Activated CD4-positive, alpha-beta memory T cell treated with anti-CD3 and anti-CD28 coated beads for 36 hours (primary cell): ENCODE measurements around the gene ENTPD6. TPM values are rescaled to one million over a fixed set of nuclear protein-coding genes. Genes with fewer than 3 reads are reported as not detected.

Experiments
- CTCF ChIA-PET: fragments of 350-600 bp; sonication (Branson Sonifier 250); formaldehyde crosslinking; loops from one replicate; lab custom pipeline; 2021; ENCODE audit warnings: antibody characterized with exemption, inconsistent platforms; lab: Charles Lee
- POLR2A ChIA-PET: fragments of 350-600 bp; sonication (Branson Sonifier 250); formaldehyde crosslinking; loops from one replicate; lab custom pipeline; 2021; ENCODE audit warnings: antibody characterized with exemption; lab: Charles Lee
- DNase-seq: peaks from one replicate; pipeline ENCODE4 v3.0.0-alpha.2; 2020
- H3K27ac Mint-ChIP-seq: one replicate; pipeline ENCODE4 v1.8.0; 2021; ENCODE audit warnings: mixed read lengths
- H3K27me3 Mint-ChIP-seq: one replicate; pipeline ENCODE4 v1.8.0; 2021; ENCODE audit warnings: mixed read lengths
- H3K36me3 Mint-ChIP-seq: one replicate; pipeline ENCODE4 v1.8.0; 2021; ENCODE audit warnings: mixed read lengths
- H3K4me1 Mint-ChIP-seq: one replicate; pipeline ENCODE4 v1.8.0; 2021; ENCODE audit warnings: low read depth, mixed read lengths
- H3K4me3 Mint-ChIP-seq: one replicate; pipeline ENCODE4 v1.8.0; 2021; ENCODE audit warnings: mild to moderate bottlenecking, mixed read lengths
- H3K9me3 Mint-ChIP-seq: one replicate; pipeline ENCODE4 v1.8.0; 2021; ENCODE audit warnings: mixed read lengths
- intact Hi-C: fragments of 100-400 bp; cut with micrococcal nuclease; formaldehyde crosslinking; loops from one replicate; pipeline ENCODE4 v1.15.1; 2023
- total RNA-seq, 2 experiments: library from RNA; stranded (reverse); gene quantifications; one replicate each; pipeline ENCODE4 v1.2.3, GENCODE V29; 2021

Gene ENTPD6
- total RNA-seq, 2 experiments from 2014 or later = 48.5 to 51.0 TPM

GRCh38 chr20:25249198-25249931 lies 53.9 kb downstream of the ENTPD6 start:
- Mint-ChIP-seq H3K27ac (peak overlapping the region; percentile 28), H3K27me3 (no peaks in the 10 kb centered on the region), H3K36me3 (peaks cover 2% of the 10 kb centered on the region), H3K4me3 (peak overlapping the region; percentile 85), H3K4me1 (peaks cover 51% of the 10 kb centered on the region), H3K9me3 (no peaks in the 10 kb centered on the region)
- no peak for DNase-seq
- ChIA-PET CTCF (interaction anchor here (0.7 to 2.1 kb wide), 4 partner anchors 47 to 295 kb away, joined by 3 to 7 read pairs (median 4); no protein-coding TSS in a partner anchor), POLR2A (interaction anchor here (2.3 to 3.2 kb wide), 2 partner anchors 12 to 158 kb away, joined by 11 to 18 read pairs; partner anchors contain the start of gene GINS1)
- intact Hi-C loops = loop anchor here (2.0 to 10.0 kb wide), 4 partner anchors 143 to 1895 kb away; partner anchors contain the start of genes ABHD12, APMAP, NANP and NXT1

GRCh38 chr20:25250508-25250907 lies 55.0 kb downstream of the ENTPD6 start:
- ChIA-PET POLR2A (no interaction called here), CTCF (no interaction called here)
- H3K36me3 Mint-ChIP-seq = peaks cover 2% of the 10 kb centered on the region
- no peak overlapping the region for H3K27ac Mint-ChIP-seq
- no peaks in the 10 kb centered on the region for H3K27me3 Mint-ChIP-seq
- H3K4me1 Mint-ChIP-seq = peaks cover 51% of the 10 kb centered on the region
- intact Hi-C loops = no loop called here
- no peak overlapping the region for H3K4me3 Mint-ChIP-seq
- DNase-seq = no peak
- H3K9me3 Mint-ChIP-seq = no peaks in the 10 kb centered on the region

GRCh38 chr20:25251019-25251418 lies 55.5 kb downstream of the ENTPD6 start:
- CTCF ChIA-PET = no interaction called here
- H3K27me3 Mint-ChIP-seq = no peaks in the 10 kb centered on the region
- intact Hi-C loops = no loop called here
- H3K9me3 Mint-ChIP-seq = no peaks in the 10 kb centered on the region
- no peak overlapping the region for H3K27ac Mint-ChIP-seq
- no peak overlapping the region for H3K4me3 Mint-ChIP-seq
- POLR2A ChIA-PET = no interaction called here
- peaks cover 50% of the 10 kb centered on the region for H3K4me1 Mint-ChIP-seq
- no peak for DNase-seq
- peaks cover 2% of the 10 kb centered on the region for H3K36me3 Mint-ChIP-seq

- Mint-ChIP-seq H3K4me1 (peaks cover 45% of the 10 kb centered on the region), H3K9me3 (no peaks in the 10 kb centered on the region), H3K27me3 (no peaks in the 10 kb centered on the region), H3K4me3 (no peak overlapping the region), H3K27ac (no peak overlapping the region), H3K36me3 (peaks cover 2% of the 10 kb centered on the region)
- ChIA-PET POLR2A (no interaction called here), CTCF (no interaction called here)
- intact Hi-C loops = no loop called here
- no peak for DNase-seq
Observed at GRCh38 chr20:25251558-25251957, 56.0 kb downstream of the ENTPD6 start.

GRCh38 chr20:25252230-25252651 lies 56.7 kb downstream of the ENTPD6 start:
- CTCF ChIA-PET = no interaction called here
- intact Hi-C loops = no loop called here
- Mint-ChIP-seq H3K4me1 (peaks cover 38% of the 10 kb centered on the region), H3K27me3 (no peaks in the 10 kb centered on the region), H3K27ac (no peak overlapping the region), H3K36me3 (peaks cover 2% of the 10 kb centered on the region), H3K4me3 (no peak overlapping the region), H3K9me3 (no peaks in the 10 kb centered on the region)
- no peak for DNase-seq
- POLR2A ChIA-PET = no interaction called here

GRCh38 chr20:25252686-25253421 lies 57.3 kb downstream of the ENTPD6 start:
- peaks cover 37% of the 10 kb centered on the region for H3K4me1 Mint-ChIP-seq
- H3K27ac Mint-ChIP-seq = no peak overlapping the region
- H3K27me3 Mint-ChIP-seq = no peaks in the 10 kb centered on the region

GRCh38 chr20:25253606-25254275 lies 58.2 kb downstream of the ENTPD6 start:
- DNase-seq = no peak
- Mint-ChIP-seq H3K9me3 (no peaks in the 10 kb centered on the region), H3K4me3 (no peak overlapping the region), H3K36me3 (peaks cover 2% of the 10 kb centered on the region), H3K27ac (no peak overlapping the region), H3K27me3 (no peaks in the 10 kb centered on the region), H3K4me1 (peaks cover 36% of the 10 kb centered on the region)
- CTCF ChIA-PET = no interaction called here
- intact Hi-C loops = no loop called here
- POLR2A ChIA-PET = no interaction called here

More at GRCh38 chr20:25252686-25253421, 57.3 kb downstream of the ENTPD6 start:
- Mint-ChIP-seq H3K4me3 (no peak overlapping the region), H3K9me3 (no peaks in the 10 kb centered on the region), H3K36me3 (peaks cover 2% of the 10 kb centered on the region)
- intact Hi-C loops = no loop called here
- DNase-seq = no peak
- CTCF ChIA-PET = no interaction called here
- POLR2A ChIA-PET = no interaction called here

GRCh38 chr20:25254571-25254970 lies 59.1 kb downstream of the ENTPD6 start:
- no peak for DNase-seq
- Mint-ChIP-seq H3K36me3 (peaks cover 5% of the 10 kb centered on the region), H3K27ac (no peak overlapping the region), H3K4me3 (no peak overlapping the region), H3K27me3 (no peaks in the 10 kb centered on the region), H3K4me1 (peaks cover 27% of the 10 kb centered on the region), H3K9me3 (no peaks in the 10 kb centered on the region)
- intact Hi-C loops = no loop called here
- ChIA-PET CTCF (interaction anchor here (0.8 kb wide), 1 partner anchor 259 kb away, joined by 3 read pairs; no protein-coding TSS in a partner anchor), POLR2A (no interaction called here)

- Mint-ChIP-seq H3K36me3 (peaks cover 5% of the 10 kb centered on the region), H3K27ac (no peak overlapping the region), H3K4me1 (peaks cover 23% of the 10 kb centered on the region), H3K9me3 (no peaks in the 10 kb centered on the region), H3K4me3 (no peak overlapping the region), H3K27me3 (no peaks in the 10 kb centered on the region)
- CTCF ChIA-PET = interaction anchor here (0.8 kb wide), 1 partner anchor 260 kb away, joined by 3 read pairs; no protein-coding TSS in a partner anchor
- intact Hi-C loops = no loop called here
- POLR2A ChIA-PET = no interaction called here
- DNase-seq = no peak
Observed at GRCh38 chr20:25254986-25255680, 59.6 kb downstream of the ENTPD6 start.

GRCh38 chr20:25256226-25256859 lies 60.8 kb downstream of the ENTPD6 start:
- Mint-ChIP-seq H3K36me3 (peaks cover 15% of the 10 kb centered on the region), H3K27ac (no peak overlapping the region), H3K27me3 (no peaks in the 10 kb centered on the region), H3K4me1 (peaks cover 13% of the 10 kb centered on the region), H3K4me3 (no peak overlapping the region), H3K9me3 (no peaks in the 10 kb centered on the region)
- ChIA-PET CTCF (interaction anchor here (1.5 kb wide), 1 partner anchor 9 kb away, joined by 5 read pairs; the partner anchor contains the start of gene PYGB), POLR2A (no interaction called here)
- no peak for DNase-seq
- intact Hi-C loops = no loop called here

- H3K4me3 Mint-ChIP-seq = no peak overlapping the region
- no peak overlapping the region for H3K27ac Mint-ChIP-seq
- H3K9me3 Mint-ChIP-seq = peaks cover 5% of the 10 kb centered on the region
- ChIA-PET CTCF (interaction anchor here (1.5 kb wide), 1 partner anchor 10 kb away, joined by 5 read pairs; the partner anchor contains the start of gene PYGB), POLR2A (no interaction called here)
- intact Hi-C loops = no loop called here
- DNase-seq = no peak
- H3K27me3 Mint-ChIP-seq = no peaks in the 10 kb centered on the region
- H3K36me3 Mint-ChIP-seq = peaks cover 22% of the 10 kb centered on the region
- peaks cover 9% of the 10 kb centered on the region for H3K4me1 Mint-ChIP-seq
Observed at GRCh38 chr20:25257130-25257529, 61.6 kb downstream of the ENTPD6 start.
